Cardiac fibroblast (primary cell): ENCODE data around the gene ARRDC1.

Experiments
- DNase-seq, 2 donors: peaks; one replicate each; pipeline versions ENCODE4 v3.0.0 to v3.0.0-alpha.2; 2010; ENCODE audit warnings: low read depth in 2 of 2
- H3K4me3 ChIP-seq, 2 donors: replicated peaks in 1 of 2; 1 replicate in 1 of 2; 2 replicates in 1 of 2; pipeline ENCODE4 v1.5.1; 2011; ENCODE audit warnings: low read depth in 2 of 2, low read length in 2 of 2, mild to moderate bottlenecking in 2 of 2, moderate library complexity in 1 of 2
- TF ChIP-seq, protein P1 (sequence below): IDR thresholded peaks from one replicate; pipeline ENCODE4 v1.5.1; 2011; ENCODE audit warnings: low read depth, mild to moderate bottlenecking, low read length, inconsistent platforms

The ARRDC1 gene

DNA sequence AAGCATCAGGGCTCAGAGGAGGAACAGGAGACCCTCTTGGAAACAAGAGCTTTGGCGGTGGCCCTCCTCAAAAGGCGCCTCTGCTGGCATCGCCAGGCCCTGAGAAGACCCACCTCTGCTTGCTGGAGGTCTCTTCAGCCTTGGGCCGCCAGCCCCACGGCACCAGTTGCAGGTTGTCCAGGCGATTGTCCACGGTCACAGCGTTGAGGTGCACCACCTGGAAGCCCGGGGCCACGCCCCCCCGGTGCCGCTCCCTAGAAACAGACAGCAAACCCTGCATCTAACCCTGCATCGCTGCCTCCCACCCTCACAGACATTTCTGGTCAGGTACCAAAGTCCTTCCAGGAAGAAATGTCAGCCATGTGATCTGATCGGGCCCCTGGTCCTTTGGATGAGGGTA lies 18.6 kb upstream of the ARRDC1 start:
- H3K4me3 ChIP-seq = no peak overlapping the region
- DNase-seq = no peak
- TF ChIP-seq, protein P1, sequence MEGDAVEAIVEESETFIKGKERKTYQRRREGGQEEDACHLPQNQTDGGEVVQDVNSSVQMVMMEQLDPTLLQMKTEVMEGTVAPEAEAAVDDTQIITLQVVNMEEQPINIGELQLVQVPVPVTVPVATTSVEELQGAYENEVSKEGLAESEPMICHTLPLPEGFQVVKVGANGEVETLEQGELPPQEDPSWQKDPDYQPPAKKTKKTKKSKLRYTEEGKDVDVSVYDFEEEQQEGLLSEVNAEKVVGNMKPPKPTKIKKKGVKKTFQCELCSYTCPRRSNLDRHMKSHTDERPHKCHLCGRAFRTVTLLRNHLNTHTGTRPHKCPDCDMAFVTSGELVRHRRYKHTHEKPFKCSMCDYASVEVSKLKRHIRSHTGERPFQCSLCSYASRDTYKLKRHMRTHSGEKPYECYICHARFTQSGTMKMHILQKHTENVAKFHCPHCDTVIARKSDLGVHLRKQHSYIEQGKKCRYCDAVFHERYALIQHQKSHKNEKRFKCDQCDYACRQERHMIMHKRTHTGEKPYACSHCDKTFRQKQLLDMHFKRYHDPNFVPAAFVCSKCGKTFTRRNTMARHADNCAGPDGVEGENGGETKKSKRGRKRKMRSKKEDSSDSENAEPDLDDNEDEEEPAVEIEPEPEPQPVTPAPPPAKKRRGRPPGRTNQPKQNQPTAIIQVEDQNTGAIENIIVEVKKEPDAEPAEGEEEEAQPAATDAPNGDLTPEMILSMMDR = no peak

DNA sequence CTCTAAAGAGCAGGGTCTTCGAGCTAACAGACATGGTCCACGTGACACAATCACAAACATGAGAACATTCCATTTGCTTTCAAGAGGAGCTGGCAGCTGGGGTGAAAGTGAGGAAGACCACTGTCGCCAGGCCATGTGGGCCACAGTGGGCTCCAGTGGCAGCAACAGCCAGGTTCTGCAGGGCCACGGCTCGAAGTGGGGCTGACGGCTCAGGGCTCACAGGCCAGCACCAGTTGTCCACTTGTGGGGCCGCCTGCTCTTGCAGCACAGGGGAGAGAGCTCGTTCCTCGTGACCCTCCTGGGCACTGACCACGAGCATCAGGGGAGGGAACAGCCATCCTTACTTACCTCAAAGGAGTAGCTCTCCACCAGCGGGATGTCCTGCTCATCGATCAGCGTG lies 17.2 kb upstream of the ARRDC1 start:
- DNase-seq = no peak
- TF ChIP-seq, protein P1 = no peak
- H3K4me3 ChIP-seq = no peak overlapping the region

DNA sequence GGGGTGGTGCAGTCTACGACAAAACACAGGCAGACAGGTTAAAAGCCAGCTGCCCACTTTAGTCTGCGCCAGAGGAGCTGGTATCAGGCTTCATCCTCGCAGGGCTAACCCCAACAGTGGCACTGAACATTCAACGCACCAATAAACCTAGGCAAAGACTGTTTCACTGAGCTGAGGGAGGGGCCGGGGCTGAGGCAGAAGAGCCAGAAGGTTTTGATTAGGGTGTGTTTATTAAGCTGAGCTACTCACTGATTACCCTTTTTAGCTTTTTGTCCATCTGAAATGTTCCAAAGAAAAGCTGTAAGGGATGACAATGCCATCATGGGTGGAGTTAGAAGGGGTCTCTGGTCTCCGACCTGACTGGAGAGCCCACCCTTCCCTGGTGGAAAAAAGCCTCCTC lies 16.6 kb upstream of the ARRDC1 start:
- TF ChIP-seq, protein P1 = no peak
- peak overlapping the region; percentile 60 to 70 for H3K4me3 ChIP-seq
- no peak for DNase-seq

DNA sequence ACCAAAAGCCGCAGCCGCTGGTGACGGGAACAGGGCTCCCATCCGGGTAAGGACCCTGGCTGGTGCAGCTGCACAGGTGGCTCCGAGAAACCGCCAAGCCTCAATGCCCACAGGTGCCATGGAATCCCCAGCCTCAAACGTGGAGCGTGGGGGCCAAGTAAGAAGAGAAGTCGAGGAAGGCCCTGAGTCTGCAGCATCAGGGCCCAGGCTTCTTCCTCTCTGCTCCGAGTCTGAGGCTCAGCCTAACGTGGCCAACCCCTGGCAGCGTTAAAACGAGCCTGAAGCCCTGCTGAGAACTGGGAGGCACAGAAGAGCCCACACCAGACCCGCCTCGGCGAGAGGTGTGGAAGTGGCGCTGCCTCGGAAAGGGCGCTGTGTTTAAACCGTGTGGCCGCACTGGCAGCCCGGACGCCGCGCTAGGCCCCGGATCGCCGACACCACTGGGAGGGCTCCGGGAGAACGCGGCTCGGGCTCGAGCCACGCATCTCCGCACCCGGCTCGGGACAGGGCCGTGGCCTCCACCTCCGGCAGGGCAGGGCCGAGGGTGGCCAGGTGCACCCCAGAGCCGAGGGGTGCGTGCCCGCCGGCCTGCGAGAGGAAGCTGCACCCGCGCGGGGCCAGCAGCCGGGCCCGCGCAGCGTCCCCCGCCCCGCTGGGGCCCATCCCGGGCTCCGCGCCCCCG lies 15.9 kb upstream of the ARRDC1 start:
- peak overlapping the region; percentile 60 to 70 for H3K4me3 ChIP-seq
- TF ChIP-seq, protein P1 = no peak
- peak in 1 of 2 donors; percentile 30 for DNase-seq

DNA sequence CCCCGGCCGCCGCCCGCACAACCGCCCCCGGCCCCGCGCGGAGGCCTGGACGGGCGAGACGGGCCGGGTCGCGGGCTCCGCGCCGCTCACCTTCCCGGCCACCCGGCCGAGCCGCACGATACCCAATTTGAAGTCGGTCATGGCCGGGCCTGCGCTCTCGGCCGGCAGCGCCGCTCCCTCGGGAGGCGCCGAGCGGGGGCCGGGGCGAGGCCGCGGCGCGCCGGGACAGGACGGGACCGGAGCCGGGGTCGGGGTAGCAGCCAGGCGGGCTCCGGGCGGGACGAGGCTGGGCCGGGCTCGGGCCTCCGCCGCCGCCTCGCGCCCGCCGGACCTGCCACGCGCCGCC lies 15.4 kb upstream of the ARRDC1 start:
- H3K4me3 ChIP-seq = peak overlapping the region; percentile 60 to 70
- no peak for DNase-seq
- TF ChIP-seq, protein P1 = no peak

DNA sequence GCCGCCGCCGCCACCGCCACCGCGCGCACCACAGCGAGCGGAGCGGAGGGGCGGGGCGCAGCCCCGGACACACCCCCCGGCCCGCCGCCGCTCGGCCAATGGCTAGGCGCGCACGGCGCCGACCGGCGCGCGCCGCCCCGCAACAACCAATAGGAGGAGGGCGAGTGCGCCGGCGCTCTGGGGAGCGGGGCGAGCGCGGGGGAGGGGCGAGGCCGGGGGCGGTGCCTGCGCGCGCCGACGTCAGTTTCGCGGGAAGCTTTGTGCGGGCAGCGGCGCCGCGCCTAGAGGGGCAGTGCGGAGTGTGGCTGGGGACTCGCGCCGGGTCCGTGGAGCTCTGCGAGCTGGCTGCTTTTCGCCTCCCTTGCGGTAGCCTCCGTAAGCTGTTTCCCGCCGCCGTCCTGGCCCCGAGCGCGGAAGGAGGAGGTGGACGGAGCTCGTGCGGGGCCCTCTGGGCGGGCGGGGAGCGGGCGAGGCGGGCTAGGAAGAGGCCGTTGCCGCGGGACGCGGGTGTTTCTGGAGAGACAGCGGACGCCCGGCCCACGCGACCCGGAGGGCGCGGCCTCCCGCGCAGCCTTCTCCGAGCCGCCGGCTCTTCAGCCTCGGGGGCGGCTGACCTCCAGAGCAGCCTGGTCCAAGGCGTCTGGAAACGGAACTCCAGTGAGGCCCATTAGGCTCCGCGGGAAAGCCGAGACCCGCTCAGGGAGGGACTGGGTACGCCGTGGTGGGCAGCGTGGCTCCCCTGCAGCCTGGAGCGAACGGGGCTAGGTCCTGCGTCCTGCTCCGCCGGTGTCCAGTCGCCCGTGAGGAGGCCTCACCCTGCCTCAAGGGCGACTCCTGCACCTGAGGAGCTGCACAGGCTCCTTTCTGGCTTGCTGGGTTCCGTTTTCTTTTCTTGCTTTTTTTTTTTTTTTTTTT lies 14.8 kb upstream of the ARRDC1 start, which contains the start of gene ZMYND19:
Gene ZMYND19, minus strand, starts transcription at position 44 of the 915 bp plus-strand sequence. CDS start 249 bp downstream, outside the sequence.
- TF ChIP-seq, protein P1 = no peak
- H3K4me3 ChIP-seq = peak within 1 kb of the TSS; percentile 65 to 70
- DNase-seq = peak; percentile 83 to 90
